ENCODE results near the gene MAD1L1.
"Not testable (repeated sequence)": the region's sequence is repeated elsewhere in the genome, so short reads cannot be mapped to it uniquely, and the experiment has no call there.

MAD1L1 gene

GRCh38 chr7:1867370-1868260 lies 365.1 kb downstream of the MAD1L1 start:
- DNase-seq: no peak

GRCh38 chr7:1866601-1867000 lies 366.1 kb downstream of the MAD1L1 start:
- DNase-seq: no peak

GRCh38 chr7:1865571-1866255 lies 367.0 kb downstream of the MAD1L1 start:
- DNase-seq: no peak

GRCh38 chr7:1865000-1865555 lies 367.7 kb downstream of the MAD1L1 start:
- DNase-seq: no peak

- DNase-seq: no peak
Measured at GRCh38 chr7:1864161-1864940, 368.4 kb downstream of the MAD1L1 start.

- no peak for DNase-seq
Measured at GRCh38 chr7:1863091-1863900, 369.4 kb downstream of the MAD1L1 start.

- no peak for DNase-seq
Measured at GRCh38 chr7:1862560-1862959, 370.2 kb downstream of the MAD1L1 start.

GRCh38 chr7:1861799-1862458 lies 370.8 kb downstream of the MAD1L1 start:
- no peak for DNase-seq

GRCh38 chr7:1860881-1861798 lies 371.6 kb downstream of the MAD1L1 start:
- DNase-seq: not testable (repeated sequence)

GRCh38 chr7:1859266-1860035 lies 373.3 kb downstream of the MAD1L1 start:
- no peak for DNase-seq

GRCh38 chr7:1858435-1859265 lies 374.1 kb downstream of the MAD1L1 start:
- no peak for DNase-seq

GRCh38 chr7:1857487-1858421 lies 375.0 kb downstream of the MAD1L1 start:
- no peak for DNase-seq

GRCh38 chr7:1856888-1857441 lies 375.8 kb downstream of the MAD1L1 start:
- no peak for DNase-seq

GRCh38 chr7:1856161-1856887 lies 376.4 kb downstream of the MAD1L1 start:
- DNase-seq: no peak

- no peak for DNase-seq
Measured at GRCh38 chr7:1855725-1856160, 377.0 kb downstream of the MAD1L1 start.

Data from CD4-positive, alpha-beta T cell treated with Interleukin-21 for 1 hour (primary cell).